ENCODE measurements around the gene MEIOB.

The MEIOB gene

GRCh38 chr16:1917056-1917664 is 45.2 kb upstream of the MEIOB start:
- no peak for DNase-seq (ENCODE audit: low read depth)
- in situ Hi-C loops (cut with HindIII; ENCODE audit: low sequenced_read_pairs), result no loop called here
- H3K4me3 ChIP-seq (ENCODE audit: low read depth, low read length), result no peak overlapping the region
- TF ChIP-seq CTCF (IDR thresholded peaks at IDR 0.05; ENCODE audit: low read depth, low read length, missing control alignments), result no peak

GRCh38 chr16:1916640-1916990 is 44.7 kb upstream of the MEIOB start:
- in situ Hi-C loops (cut with HindIII; ENCODE audit: low sequenced_read_pairs), result no loop called here
- no peak for DNase-seq (ENCODE audit: low read depth)
- no peak for TF ChIP-seq CTCF (IDR thresholded peaks at IDR 0.05; ENCODE audit: low read depth, low read length, missing control alignments)
- H3K4me3 ChIP-seq (ENCODE audit: low read depth, low read length), result no peak overlapping the region

GRCh38 chr16:1915732-1916639 is 44.0 kb upstream of the MEIOB start:
- TF ChIP-seq CTCF (IDR thresholded peaks at IDR 0.05; ENCODE audit: low read depth, low read length, missing control alignments), result no peak
- DNase-seq (ENCODE audit: low read depth), result no peak
- in situ Hi-C loops (cut with HindIII; ENCODE audit: low sequenced_read_pairs), result no loop called here
- no peak overlapping the region for H3K4me3 ChIP-seq (ENCODE audit: low read depth, low read length)

- no peak for TF ChIP-seq CTCF (IDR thresholded peaks at IDR 0.05; ENCODE audit: low read depth, low read length, missing control alignments)
- in situ Hi-C loops (cut with HindIII; ENCODE audit: low sequenced_read_pairs), result no loop called here
- H3K4me3 ChIP-seq (ENCODE audit: low read depth, low read length), result no peak overlapping the region
- no peak for DNase-seq (ENCODE audit: low read depth)
These were observed 43.0 kb upstream of the MEIOB start for GRCh38 chr16:1914988-1915387.

- in situ Hi-C loops (cut with HindIII; ENCODE audit: low sequenced_read_pairs), result no loop called here
- no peak for TF ChIP-seq CTCF (IDR thresholded peaks at IDR 0.05; ENCODE audit: low read depth, low read length, missing control alignments)
These were observed 42.2 kb upstream of the MEIOB start for GRCh38 chr16:1914084-1914608.

GRCh38 chr16:1913327-1914083 is 41.5 kb upstream of the MEIOB start:
- in situ Hi-C loops (cut with HindIII; ENCODE audit: low sequenced_read_pairs), result no loop called here
- H3K4me3 ChIP-seq (ENCODE audit: low read depth, low read length), result no peak overlapping the region
- no peak for TF ChIP-seq CTCF (IDR thresholded peaks at IDR 0.05; ENCODE audit: low read depth, low read length, missing control alignments)
- DNase-seq (ENCODE audit: low read depth), result no peak

More at GRCh38 chr16:1914084-1914608, 42.2 kb upstream of the MEIOB start:
- no peak for DNase-seq (ENCODE audit: low read depth)
- no peak overlapping the region for H3K4me3 ChIP-seq (ENCODE audit: low read depth, low read length)
